NCI-H1436 (cell line): Measurements from ENCODE around the gene TNNC1.

ENCODE experiments used
- DNase-seq: peaks from one replicate; lab custom pipeline; 2025; lab: John Stamatoyannopoulos, UW

The TNNC1 gene

DNA sequence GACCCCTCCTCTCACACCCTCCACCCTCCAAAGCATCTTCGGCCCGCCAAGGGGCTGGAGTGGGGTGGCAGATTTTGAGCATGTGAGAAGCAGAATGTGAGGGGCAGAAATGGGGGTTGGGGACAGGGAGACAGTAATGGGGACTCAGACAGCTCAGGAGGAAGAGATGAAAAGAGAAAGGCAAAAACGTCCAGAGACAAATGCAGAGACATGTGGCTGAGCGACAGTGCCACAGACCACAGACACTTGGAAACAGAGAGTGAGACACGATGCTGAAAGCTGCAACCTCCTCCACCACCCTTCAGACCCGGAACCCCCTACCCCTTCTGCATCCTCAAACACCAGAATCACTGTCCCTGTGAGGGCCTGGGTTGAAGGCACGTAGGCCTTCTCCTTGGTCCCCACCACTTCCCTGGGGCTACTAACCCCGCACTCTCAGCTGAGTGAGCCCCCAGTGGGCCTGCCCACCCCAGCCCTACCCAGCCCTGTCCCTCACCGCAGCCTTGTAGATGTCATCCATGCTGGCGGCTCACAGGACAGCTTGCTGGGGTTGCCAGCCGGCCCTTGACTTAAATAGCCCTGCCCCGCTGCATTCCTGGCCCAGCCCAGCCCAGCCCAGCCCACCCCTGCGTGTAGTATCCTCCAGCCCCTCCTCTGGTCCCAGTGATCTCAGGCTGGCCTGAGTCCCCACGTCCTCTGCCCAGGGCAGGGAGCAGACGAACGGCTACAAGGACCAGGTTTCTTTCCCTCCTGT lies at the start of gene TNNC1:
TSS of gene TNNC1 (minus strand) at position 546 of the 754 bp plus-strand sequence. CDS start at position 520, 26 bp downstream.
- DNase-seq: no peak

DNA sequence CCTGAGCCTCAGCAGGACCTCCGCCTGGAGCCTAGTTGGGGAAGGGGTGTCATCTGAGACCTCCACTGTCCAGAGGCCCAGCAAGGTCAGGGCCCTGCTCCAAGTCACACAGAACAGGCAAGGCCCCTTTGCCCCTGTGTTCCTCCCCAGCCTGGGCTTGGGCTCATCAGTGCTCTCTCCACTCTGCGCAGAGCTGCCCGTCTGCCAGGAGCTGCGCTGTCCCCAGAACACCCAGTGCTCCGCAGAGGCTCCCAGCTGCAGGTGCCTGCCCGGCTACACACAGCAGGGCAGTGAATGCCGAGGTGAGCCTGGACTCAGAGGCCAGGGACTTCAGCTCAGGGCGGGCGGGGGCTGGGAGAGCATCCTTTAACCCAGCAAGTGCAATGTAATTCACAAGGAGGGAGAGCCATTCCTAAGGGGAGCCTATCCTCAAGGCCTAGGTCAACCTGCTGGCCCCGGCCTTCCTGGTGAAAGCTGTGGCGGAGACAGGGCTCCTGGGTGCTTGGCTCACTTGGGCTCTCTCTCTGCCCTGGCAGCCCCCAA lies 49.0 kb upstream of the TNNC1 start:
- no peak for DNase-seq

DNA sequence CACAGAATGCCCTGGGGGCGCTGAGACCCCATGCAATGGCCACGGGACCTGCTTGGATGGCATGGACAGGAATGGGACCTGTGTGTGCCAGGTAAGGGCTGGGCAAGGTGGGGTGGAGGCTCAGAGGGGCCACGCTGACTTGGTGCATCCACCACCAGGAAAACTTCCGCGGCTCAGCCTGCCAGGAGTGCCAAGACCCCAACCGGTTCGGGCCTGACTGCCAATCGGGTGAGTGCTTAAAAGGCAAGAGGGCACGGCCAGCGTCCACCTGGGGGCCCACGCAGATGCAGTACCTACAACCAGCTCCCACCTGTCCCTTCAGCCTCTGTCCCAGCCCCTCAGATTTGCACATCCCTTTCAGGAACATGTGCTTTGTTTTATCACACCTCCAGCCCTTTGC lies 48.2 kb upstream of the TNNC1 start:
- DNase-seq: no peak

DNA sequence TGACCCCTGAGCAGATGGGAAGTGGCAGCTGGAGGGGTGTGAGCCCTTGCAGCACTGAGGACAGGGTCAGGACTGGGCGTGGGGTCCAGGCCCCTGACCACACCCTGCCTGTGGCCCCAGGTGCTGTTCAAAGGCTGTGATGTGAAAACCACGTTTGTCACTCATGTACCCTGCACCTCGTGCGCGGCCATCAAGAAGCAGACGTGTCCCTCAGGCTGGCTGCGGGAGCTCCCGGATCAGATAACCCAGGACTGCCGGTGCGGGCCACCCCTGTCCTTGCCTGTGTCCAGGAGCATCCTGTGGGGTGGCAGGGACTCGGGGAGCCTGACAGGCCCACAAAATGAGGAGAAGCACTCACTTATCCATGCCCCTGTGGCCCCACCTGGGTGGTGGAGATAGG lies 47.2 kb upstream of the TNNC1 start:
- DNase-seq: no peak

- no peak for DNase-seq
Observed at GRCh38 chr3:52498137-52499054, 44.6 kb upstream of the TNNC1 start.

DNA sequence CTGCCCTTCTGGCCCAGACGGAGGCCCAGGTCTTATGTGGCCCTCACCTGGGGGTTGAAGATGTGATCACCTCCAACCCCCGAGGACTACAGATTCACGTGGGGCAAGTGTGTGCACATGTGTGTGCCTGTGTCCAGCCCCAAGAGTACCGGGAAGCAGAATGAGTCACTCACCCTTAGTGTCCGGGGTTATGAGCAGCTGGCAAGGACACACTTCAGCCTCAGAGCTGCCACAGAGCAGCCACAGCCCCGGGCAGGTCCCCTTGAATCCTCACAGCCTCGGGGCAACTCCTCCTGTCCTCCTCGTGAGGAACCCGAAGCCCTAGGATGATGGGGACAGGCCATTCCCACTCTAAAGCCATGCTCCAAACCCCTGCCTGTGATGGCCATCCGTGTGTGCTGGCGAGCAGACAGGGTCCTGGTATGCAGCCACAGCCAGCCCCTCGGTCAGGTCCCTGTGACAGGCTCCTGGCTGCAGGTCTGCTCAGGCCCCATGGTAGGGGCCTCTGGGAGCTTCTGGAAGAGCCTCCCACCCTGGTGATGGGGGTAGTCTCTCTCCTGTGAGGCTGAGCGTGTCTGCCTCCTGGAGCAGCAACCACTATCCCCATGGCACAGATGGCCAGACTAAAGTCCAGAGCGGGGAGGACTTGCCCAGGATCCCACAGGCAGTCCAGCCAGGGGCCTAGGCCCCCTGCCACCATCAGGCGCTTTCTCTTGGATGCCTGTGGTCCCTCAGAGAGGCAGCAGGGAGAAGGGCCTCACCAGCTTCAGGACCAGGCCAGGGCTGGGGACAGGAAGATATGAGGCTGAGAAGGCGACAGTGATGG lies 42.1 kb upstream of the TNNC1 start:
- no peak for DNase-seq

GRCh38 chr3:52494886-52495495 lies 41.1 kb upstream of the TNNC1 start, which contains the start of gene STAB1:
TSS of gene STAB1 (plus strand) at chr3:52495338. CDS start at chr3:52495414, 76 bp downstream.
- no peak for DNase-seq

GRCh38 chr3:52494445-52494844 lies 40.6 kb upstream of the TNNC1 start:
- no peak for DNase-seq

DNA sequence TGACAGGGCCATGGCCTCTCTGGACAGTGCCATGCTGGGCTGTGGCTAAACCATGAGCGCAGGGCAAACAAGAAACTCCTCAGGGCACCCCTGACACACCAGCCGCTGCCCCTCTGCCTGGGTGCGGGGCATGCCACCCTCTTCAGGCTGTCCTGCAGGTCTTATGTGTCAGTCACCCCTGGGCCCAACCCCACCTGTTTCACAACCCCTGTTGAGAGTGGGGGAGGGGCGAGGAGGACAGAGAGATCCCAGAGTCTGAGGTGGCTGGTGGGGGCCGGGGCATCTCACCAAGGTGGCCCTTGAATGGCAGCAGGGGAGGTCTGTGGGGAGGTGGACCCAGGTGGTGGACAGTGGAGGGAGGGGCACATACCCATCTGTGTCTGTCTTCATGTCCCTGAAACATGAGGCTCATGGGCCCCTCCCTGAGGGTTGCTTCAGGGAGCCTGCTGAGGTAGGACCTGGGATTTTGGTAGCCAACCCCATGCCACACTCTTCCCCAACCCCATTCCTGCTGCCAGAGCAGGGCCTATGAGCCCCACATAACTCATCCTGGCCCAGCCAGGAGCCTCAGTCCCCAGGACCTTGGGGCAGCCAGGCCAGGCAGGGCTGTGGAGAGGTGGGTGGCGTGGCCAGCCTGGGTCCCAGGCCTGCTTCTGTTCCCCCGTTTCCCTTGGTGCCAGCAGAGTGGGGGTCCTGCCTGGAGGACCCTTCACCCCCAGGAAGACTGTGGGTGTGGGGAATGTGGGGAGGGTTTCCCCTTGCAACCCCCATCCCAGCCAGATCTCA lies 39.6 kb upstream of the TNNC1 start:
- DNase-seq: no peak

DNA sequence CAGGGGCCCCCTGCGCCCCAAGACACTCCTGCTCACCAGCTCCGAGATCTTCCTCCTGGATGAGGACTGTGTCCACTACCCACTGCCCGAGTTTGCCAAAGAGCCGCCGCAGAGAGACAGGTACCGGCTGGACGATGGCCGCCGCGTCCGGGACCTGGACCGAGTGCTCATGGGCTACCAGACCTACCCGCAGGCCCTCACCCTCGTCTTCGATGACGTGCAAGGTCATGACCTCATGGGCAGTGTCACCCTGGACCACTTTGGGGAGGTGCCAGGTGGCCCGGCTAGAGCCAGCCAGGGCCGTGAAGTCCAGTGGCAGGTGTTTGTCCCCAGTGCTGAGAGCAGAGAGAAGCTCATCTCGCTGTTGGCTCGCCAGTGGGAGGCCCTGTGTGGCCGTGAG lies 38.2 kb upstream of the TNNC1 start:
- DNase-seq: no peak

GRCh38 chr3:52490939-52491526 lies 37.2 kb upstream of the TNNC1 start:
- DNase-seq: no peak

DNA sequence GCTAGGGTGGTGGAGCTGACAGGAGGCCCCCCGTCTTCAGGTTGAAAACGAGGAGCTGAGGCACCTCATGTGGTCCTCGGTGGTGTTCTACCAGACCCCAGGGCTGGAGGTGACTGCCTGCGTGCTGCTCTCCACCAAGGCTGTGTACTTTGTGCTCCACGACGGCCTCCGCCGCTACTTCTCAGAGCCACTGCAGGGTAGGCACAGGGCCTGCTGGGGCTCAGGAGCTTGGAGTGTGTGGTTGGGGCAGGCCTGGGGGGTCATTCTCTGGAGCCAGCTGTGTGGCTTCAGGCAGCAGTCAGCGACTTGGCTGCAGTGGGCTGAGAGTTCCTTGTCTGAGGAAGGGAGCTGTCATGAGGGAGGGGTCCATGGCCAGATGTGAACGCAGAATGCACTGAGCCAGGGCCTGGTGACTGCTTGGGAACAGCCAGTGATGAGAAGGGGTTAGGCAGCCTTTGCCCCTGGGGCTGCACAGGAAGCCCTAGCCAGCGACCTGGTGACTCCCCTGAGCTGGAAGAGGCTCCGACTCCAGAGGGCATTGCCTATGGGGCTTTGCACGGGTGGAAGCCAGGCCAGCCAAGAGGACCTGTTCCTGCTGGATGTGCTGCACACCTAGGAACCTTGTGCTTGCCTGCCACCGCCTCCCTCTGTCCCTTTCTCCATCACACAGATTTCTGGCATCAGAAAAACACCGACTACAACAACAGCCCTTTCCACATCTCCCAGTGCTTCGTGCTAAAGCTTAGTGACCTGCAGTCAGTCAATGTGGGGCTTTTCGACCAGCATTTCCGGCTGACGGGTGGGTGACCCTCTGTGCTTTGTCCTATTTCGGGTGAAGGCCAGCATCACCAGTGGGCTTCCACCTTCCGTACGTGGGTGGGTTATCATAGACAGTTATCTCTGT lies 36.4 kb upstream of the TNNC1 start:
- no peak for DNase-seq

DNA sequence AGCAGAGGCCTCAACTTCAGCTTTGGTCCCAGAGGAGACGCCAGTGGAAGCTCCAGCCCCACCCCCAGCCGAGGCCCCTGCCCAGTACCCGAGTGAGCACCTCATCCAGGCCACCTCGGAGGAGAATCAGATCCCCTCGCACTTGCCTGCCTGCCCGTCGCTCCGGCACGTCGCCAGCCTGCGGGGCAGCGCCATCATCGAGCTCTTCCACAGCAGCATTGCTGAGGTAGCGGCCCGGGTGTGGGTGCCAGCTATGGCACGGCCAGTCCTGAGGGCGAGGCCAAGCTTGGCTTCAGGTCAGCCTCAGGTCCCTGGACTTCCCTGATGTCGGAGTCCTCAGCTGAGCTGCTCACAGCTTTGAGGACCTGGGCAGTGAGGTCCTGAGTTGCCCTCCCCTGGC lies 35.6 kb upstream of the TNNC1 start:
- DNase-seq: no peak

GRCh38 chr3:52488746-52489145 lies 34.9 kb upstream of the TNNC1 start:
- no peak for DNase-seq

- DNase-seq: no peak
Observed at GRCh38 chr3:52487788-52488691, 34.2 kb upstream of the TNNC1 start.

- DNase-seq: no peak
Observed at GRCh38 chr3:52487050-52487787, 33.4 kb upstream of the TNNC1 start.

DNA sequence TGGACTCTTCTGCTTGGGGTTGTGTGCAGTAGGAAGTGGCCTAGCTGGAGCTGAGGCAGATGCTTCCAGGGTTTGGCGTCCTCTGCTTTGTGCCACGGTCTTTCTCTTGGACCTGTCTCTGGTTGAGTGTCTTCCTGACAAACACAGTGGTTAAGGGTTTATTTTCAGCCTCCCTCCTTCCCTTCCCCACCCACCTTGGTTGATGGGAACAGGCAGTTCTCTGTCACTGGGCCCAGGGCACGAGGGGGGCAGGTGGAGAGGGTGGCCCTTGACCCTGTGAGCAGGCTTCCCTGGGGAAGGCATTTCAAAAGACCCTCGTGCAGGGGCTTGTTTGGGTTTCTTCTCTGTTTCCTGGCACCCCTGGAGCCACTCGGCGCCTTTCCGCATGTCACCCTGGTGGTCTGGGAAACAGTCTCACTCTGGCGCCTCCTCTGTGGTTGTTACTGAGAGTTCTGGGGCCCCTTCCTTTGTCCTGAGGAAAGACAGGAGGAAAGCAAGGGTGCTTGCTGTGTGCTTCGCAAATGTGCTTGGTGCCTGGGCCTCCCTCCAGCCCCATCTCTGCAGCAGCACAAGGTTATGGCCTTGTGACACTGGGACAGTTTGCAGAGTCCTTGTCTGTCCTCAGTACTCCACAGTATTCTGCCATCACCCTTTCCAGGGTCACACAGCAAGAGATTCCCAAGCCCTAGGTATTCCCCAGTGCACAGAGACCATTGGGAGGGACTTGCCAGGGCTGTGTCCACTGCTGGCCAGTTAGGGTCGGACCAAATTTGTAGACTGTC lies 31.0 kb upstream of the TNNC1 start:
- DNase-seq: no peak
